ENCODE measurements around the gene YBEY. TPM values are rescaled to one million over a fixed set of nuclear protein-coding genes. Genes with fewer than 3 reads are reported as not detected.

Gene YBEY
- total and polyA plus RNA-seq, 12 donors: 11.9 to 25.7 (median 16.7) TPM

DNA sequence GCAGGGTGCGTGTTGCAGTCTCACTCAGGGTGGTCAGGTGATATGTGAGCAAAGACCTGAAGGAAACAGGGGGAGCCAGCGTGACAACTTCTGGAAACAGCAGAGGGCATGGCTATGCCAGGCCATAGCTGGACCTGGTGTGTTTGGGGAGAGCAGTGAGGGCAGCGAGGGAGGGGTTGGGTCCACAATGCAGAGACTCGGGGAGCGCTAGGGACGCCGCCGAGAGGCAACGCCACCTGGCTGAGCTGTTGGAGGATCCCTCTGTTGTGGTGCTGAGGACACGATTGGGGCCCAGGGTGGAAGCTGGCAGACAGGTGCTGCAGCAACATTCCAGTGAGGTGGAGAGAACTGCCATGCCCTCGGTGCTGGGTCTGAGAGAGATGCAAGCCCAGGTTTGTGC, 31.0 kb upstream of the YBEY start:
- TF ChIP-seq, protein P1, sequence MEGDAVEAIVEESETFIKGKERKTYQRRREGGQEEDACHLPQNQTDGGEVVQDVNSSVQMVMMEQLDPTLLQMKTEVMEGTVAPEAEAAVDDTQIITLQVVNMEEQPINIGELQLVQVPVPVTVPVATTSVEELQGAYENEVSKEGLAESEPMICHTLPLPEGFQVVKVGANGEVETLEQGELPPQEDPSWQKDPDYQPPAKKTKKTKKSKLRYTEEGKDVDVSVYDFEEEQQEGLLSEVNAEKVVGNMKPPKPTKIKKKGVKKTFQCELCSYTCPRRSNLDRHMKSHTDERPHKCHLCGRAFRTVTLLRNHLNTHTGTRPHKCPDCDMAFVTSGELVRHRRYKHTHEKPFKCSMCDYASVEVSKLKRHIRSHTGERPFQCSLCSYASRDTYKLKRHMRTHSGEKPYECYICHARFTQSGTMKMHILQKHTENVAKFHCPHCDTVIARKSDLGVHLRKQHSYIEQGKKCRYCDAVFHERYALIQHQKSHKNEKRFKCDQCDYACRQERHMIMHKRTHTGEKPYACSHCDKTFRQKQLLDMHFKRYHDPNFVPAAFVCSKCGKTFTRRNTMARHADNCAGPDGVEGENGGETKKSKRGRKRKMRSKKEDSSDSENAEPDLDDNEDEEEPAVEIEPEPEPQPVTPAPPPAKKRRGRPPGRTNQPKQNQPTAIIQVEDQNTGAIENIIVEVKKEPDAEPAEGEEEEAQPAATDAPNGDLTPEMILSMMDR (IDR thresholded peaks at IDR 0.05): no peak
- Histone ChIP-seq H3K4me1 (peaks cover 0 to 26% (median 3%) of the 10 kb centered on the region in 9 donors), H3K36me3 (peaks cover 0 to 100% (median 81%) of the 10 kb centered on the region in 9 donors), H3K27ac (peak overlapping the region in 1 of 10 donors; percentile 9), H3K4me3 (no peak overlapping the region), H3K27me3 (no peaks in the 10 kb centered on the region), H3K9me3 (no peaks in the 10 kb centered on the region)
- 84 to 85% methylated on average over 11 of the region's 11 CpGs for whole genome bisulfite sequencing, 2 donors
- intact Hi-C loops (cut with DNase I): loop anchor here in 4 of 10 donors (5.0 to 10.0 kb wide), 4 partner anchors 110 to 283 kb away; no protein-coding TSS in a partner anchor
- peak in 1 of 8 donors; percentile 6 for ATAC-seq
- no peak for DNase-seq

DNA sequence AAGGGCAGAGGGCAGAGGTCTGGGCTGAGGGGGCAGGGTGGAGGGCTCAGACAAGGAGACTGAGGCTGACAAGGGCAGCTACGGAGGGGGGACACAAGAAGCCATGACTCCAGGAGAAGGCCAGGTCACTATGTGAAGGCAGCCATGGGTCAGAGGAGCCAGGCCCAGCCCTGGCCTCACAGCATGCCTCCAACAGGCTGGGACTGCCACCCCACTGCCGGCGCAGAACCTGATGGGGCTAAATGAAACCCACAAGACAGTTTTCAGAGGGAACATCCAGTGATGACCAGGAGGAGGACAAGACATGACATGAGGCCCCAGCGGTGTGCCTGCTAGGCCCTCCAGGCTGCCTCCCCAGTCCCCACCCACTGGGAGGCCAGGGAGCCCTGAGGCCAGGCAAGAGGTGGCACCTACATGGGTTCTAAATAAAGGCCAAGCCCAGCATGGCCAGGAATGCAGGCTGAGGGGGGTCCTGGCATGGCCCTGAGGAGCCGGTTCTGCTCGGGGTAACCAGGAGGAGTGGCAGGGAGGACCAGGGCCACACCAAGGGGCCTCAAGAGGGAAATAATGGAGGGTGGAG, 30.3 kb upstream of the YBEY start:
- Histone ChIP-seq H3K27ac (peak overlapping the region in 9 of 10 donors; percentile 7 to 71 (median 60)), H3K27me3 (no peaks in the 10 kb centered on the region), H3K36me3 (peaks cover 0 to 100% (median 81%) of the 10 kb centered on the region in 9 donors), H3K4me1 (peaks cover 0 to 26% (median 3%) of the 10 kb centered on the region in 9 donors), H3K9me3 (no peaks in the 10 kb centered on the region), H3K4me3 (no peak overlapping the region)
- TF ChIP-seq, protein P1 (IDR thresholded peaks at IDR 0.05): no peak
- DNase-seq (no peak), ATAC-seq (peak in 7 of 8 donors; percentile 5 to 32 (median 11))
- intact Hi-C loops (cut with DNase I): loop anchor here in 4 of 10 donors (5.0 to 10.0 kb wide), 4 partner anchors 111 to 284 kb away; no protein-coding TSS in a partner anchor
- WGBS, 2 donors: 86 to 88% methylated on average over 6 of the region's 6 CpGs

DNA sequence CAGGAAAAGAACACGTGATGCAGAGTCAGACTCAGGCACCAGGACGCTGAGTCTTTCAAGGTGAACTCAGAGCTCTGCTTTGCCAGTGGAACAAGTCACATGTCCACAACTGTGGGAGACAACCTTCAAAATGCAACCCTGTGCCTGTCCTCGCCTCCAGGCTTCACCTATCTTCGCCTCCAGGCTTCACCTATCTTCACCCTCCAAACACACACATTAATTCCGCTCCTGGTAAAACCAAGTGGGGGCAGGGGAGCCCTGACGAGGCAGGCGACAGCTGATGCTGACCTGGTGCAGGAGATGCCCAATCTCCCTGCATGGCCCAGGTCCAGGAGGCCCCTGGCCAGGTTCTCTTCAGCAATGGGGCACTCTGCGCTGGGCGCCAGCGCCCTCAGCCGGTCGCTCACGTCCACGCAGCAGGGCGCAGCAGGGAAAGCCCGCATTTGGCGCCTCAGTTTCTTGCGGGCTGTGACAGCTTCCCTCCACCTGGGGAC, 29.6 kb upstream of the YBEY start:
- TF ChIP-seq, protein P1 (IDR thresholded peaks at IDR 0.05): peak; percentile 6 to 63 (median 48)
- Histone ChIP-seq H3K9me3 (no peaks in the 10 kb centered on the region), H3K27ac (peak overlapping the region in 8 of 10 donors; percentile 7 to 71 (median 60)), H3K27me3 (no peaks in the 10 kb centered on the region), H3K36me3 (peaks cover 0 to 100% (median 81%) of the 10 kb centered on the region in 9 donors), H3K4me3 (no peak overlapping the region), H3K4me1 (peaks cover 0 to 26% (median 3%) of the 10 kb centered on the region in 9 donors)
- intact Hi-C loops (cut with DNase I): loop anchor here in 4 of 10 donors (5.0 to 10.0 kb wide), 4 partner anchors 112 to 284 kb away; no protein-coding TSS in a partner anchor
- peak; percentile 63 to 93 (median 86) for ATAC-seq
- WGBS, 2 donors: 68 to 73% methylated on average over 18 of the region's 18 CpGs
- DNase-seq: peak; percentile 47 to 60

DNA sequence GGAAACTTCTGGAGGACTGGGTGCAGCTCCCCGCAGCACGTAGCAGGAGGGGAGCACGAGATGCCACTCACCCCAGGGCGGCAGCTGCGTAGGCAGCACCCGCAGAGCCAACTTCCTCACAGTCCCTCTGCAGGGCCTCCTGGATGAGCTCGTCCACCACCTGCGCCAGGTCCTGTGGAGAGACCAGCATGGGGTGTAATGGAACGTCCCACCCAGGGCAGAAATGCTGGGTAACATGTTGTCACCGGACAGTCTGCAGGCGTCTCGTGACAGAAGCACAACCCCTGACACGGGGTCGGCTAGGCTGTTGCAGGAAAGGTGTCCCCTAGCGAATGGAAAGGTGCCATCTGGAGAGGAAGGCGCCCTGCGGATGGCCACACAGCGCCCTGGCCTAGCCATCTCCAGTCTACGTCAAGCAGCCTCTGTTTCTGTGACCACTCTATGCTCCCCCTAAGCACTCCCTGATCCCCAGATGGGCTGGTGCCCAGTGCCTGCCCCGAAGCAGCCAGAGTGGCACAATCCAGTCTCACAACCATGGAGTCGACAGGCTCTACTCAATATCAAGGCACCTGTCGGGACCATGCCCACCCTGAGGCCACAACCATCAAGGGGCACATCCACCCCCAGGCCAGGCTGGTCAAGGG, 22.0 kb upstream of the YBEY start:
- Histone ChIP-seq H3K36me3 (peaks cover under 1 to 100% (median 80%) of the 10 kb centered on the region in 9 donors), H3K27ac (no peak overlapping the region), H3K9me3 (no peaks in the 10 kb centered on the region), H3K27me3 (no peaks in the 10 kb centered on the region), H3K4me1 (no peaks in the 10 kb centered on the region), H3K4me3 (no peak overlapping the region)
- intact Hi-C loops (cut with DNase I): loop anchor here in 2 of 10 donors (10.0 kb wide), 2 partner anchors 51 to 171 kb away; no protein-coding TSS in a partner anchor
- ATAC-seq (peak in 4 of 8 donors; percentile 21 to 43 (median 26)), DNase-seq (no peak)
- TF ChIP-seq, protein P1 (IDR thresholded peaks at IDR 0.05): no peak
- 90 to 92% methylated on average over 22 of the region's 22 CpGs for whole genome bisulfite sequencing, 2 donors

Measured in heart right ventricle (tissue), 16 donors.